22Rv1 (cell line): ENCODE data around the gene KAZN.

ENCODE experiments used
- CTCF ChIP-seq: fragments of 450-650 bp; IDR thresholded peaks from 2 replicates; pipeline ENCODE4 v1.5.1; 2017; ENCODE audit warnings: mild to moderate bottlenecking
- ZFX ChIP-seq: fragments of 450-650 bp; IDR thresholded peaks from 2 replicates; pipeline ENCODE4 v1.6.1; 2017; ENCODE audit warnings: antibody characterized with exemption, borderline replicate concordance

GRCh38 chr1:14947421-14947820 is 348.9 kb downstream of the KAZN start:
- TF ChIP-seq CTCF (no peak), ZFX (no peak)
